GM21717 (cell line): ENCODE results near the gene MVB12A.
A peak's percentile ranks its signal among the peaks of the same experiment; 100 is the strongest.

ENCODE experiments used
- ATAC-seq: cut with Tn5 transposase; IDR thresholded peaks from one replicate; pipeline ENCODE4 v1.9.1; 2021; ENCODE audit warnings: mild to moderate bottlenecking, moderate library complexity; ENCODE audit not compliant: unreplicated experiment

The MVB12A gene

DNA sequence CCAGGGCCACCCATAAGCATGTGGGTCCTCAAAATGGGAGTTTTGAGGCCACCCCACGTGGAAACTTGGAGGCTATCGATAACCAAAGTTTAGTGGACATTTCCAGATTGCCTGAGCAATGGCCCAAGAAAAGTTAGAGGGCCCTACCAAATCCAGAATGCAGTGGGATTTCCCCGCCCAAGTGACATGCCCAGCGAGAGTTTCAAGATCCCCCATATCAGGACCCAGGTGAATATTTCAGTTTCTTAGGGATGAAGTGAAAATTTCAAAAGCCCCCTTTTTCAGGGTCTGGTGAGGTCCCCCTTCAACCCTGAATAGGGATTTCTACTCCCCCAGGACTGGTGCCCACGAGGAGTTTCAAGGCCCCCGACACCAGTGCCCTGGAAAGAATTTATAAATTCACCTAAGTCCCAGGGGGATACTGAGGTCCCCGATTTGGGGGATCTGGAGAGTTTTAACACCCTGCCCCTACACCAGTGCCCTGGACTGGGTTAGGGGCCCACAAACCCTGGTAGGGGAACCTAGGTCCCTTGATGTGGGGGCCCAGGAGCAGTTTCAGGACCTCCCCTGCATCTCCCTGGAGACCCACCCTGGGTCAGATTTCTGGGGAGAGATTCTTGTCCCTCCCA is 15.1 kb upstream of the MVB12A start:
- ATAC-seq = no peak

DNA sequence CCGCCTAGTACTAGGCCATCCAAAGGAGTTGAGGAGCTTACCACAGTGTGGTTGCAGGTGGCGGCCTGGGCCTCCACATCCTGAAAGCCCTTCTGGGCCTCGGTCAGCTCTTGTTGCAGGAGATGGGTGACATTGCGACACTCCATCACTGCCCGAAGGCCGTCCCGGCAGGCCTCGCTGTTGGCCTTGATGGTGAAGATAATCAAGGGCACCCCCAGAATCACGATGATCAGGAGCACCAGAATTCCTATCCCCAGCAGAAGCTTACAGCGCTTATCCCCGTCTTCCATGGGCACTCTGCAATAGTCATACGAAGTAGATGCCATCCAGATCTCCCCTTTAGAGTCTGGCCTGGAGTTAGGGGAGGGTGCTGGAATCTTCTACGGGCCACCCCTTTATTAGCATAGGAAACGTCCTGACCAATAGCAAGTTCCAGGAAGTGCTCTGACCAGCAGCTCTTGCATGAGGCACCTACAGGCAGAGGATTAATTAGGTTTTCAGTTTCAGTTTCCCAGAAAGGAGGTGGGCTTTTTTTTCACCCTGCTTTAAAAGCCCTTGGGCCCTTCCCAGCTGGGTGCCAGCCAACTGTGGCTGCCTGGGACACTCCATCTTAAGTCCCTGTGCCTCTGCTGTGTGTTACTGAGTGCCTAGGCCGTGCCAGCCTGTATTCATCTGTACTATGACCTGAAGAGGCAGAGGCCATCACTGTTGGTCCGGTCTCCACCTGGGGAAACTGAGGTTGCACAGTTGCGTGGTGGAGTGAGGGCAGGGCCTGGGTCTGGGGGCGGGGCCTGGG is 14.4 kb upstream of the MVB12A start, which contains the start of gene BST2:
BST2 (minus strand) TSS at position 381 of the 796 bp plus-strand sequence; CDS start at position 326, 55 bp downstream.
- ATAC-seq = peak; percentile 60

GRCh38 chr19:17406046-17406886 is 13.6 kb upstream of the MVB12A start:
- ATAC-seq = peak; percentile 7

- no peak for ATAC-seq
These were observed 13.0 kb upstream of the MVB12A start for GRCh38 chr19:17406887-17407196.

DNA sequence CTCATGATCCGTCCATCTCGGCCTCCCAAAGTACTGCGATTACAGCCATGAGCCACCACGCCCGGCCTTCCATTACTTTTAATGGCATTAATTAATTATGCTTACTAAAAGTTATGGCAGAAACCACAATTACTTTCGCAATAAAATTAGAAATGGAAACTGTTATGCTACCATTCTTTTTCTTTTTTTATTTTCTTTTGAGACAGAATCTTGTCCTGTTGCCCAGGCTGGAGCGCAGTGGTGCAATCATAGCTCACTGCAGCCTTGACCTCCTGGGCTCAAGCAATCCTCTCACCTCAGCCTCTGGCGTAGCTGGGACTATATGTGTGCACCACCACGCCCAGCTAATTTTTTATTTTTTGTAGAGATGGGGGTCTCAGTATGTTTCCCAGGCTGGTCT is 9.9 kb upstream of the MVB12A start:
- ATAC-seq = no peak

- ATAC-seq = no peak
These were observed 8.0 kb upstream of the MVB12A start for GRCh38 chr19:17411801-17412200.

- ATAC-seq = no peak
These were observed 5.8 kb upstream of the MVB12A start for GRCh38 chr19:17414097-17414496.

DNA sequence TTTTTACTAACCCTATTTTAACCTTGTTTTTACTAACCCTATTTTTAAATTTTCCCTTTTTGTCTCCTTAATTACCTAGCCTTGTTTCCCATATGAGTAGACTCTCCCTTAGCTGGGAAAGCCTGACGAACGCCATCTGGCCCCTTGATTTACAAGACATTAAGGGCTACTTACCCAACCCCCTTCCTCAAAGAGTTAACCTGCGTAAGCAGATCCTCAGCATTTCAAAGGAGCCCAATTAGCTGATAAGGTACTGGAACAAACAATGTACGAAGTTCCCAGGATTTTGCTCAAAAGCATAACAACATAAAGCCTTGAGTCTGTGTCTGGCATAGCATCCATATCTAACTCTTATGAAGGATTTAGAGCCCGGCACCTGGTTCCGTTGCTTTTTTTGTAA is 4.7 kb upstream of the MVB12A start:
- ATAC-seq = no peak

- no peak for ATAC-seq
These were observed 1.1 kb upstream of the MVB12A start for GRCh38 chr19:17418710-17419109.

DNA sequence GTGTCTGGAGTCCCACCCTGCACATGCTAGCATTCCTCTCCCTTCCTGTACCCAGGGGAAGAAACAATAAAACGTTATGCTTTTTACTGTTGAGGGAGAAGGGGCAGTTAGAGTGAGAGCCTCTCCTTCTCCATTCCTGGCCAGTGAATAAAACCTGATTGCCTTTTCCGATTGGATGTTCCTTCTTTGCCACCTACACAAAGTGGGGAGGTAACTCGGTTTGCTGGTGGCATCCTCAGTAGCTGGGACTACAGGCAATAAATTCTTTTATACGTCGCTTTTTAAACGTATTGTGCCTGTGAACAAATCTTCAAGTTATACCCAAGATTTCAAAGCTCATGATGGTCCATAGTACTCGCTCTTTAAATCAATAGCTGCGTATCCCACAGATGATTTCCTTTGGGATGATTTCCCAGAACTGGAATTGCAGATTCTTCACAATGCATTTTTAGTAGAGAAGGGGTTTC is 660 bp upstream of the MVB12A start:
- ATAC-seq = no peak

DNA sequence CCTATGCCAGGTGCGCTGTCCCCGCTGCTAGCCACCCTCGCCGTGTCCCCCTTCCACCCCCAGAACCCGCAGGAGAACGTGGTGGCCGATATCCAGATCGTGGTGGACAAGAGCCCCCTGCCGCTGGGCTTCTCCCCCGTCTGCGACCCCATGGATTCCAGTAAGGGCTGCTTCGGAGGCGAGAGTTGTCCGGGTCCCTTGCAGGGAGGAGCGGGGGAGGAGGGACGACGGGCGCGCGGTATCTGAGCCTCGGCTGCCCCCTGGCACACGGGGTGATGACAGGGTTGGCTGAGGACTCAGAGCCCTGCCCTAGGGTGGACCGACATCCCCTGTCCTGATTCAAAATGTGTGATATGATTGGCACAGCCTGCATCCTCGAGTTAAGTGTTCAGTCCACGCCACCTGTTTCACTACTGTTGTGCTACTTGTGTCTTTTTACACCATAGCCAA is 653 bp downstream of the MVB12A start:
- ATAC-seq = no peak

DNA sequence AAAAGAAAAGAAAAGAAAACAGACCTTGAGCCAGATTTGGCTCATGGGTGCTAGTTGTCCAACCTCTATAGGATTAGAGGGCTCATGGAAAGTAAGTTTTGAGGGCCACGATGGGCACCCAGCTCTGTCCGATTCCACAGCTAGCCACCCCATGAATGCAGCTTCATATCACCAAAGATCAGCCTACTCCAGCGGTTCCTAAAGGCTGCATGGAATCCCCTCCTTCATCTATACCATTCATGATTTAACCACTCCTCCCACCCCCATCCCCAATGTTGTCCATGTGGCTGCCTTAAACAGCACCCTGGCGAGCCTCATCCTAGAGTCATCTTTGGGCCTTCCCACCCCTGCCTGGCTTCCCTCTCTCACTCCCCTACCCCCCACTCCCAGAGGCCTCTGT is 2.1 kb downstream of the MVB12A start:
- no peak for ATAC-seq

DNA sequence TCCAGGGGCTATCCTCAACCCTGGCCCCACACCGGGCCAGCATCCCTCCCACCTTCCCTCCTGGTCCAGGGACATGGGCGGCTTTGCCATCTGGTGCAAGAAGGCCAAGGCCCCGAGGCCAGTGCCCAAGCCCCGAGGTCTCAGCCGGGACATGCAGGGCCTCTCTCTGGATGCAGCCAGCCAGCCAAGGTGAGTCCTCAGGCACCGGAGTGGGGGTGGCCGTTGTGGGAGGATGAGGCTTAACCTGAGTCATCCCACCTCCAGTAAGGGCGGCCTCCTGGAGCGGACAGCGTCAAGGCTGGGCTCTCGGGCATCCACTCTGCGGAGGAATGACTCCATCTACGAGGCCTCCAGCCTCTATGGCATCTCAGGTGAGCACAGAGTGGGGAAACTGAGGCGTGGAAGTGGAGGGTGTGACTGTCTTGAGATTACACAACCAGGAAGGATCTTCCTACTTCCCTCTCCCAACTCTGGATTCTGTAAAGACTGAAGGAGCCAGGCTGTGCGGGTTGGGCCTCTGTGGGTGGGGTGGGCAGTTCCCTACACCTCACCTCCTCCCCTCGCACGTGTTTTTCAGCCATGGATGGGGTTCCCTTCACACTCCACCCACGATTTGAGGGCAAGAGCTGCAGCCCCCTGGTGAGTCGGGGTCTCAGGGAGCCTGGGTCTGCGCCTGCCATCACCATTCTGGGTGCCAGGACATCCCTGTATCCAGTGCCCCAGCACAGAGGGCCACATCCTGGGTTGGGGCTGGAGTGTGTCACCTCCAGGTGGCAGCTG is 3.8 kb downstream of the MVB12A start:
- ATAC-seq = no peak

DNA sequence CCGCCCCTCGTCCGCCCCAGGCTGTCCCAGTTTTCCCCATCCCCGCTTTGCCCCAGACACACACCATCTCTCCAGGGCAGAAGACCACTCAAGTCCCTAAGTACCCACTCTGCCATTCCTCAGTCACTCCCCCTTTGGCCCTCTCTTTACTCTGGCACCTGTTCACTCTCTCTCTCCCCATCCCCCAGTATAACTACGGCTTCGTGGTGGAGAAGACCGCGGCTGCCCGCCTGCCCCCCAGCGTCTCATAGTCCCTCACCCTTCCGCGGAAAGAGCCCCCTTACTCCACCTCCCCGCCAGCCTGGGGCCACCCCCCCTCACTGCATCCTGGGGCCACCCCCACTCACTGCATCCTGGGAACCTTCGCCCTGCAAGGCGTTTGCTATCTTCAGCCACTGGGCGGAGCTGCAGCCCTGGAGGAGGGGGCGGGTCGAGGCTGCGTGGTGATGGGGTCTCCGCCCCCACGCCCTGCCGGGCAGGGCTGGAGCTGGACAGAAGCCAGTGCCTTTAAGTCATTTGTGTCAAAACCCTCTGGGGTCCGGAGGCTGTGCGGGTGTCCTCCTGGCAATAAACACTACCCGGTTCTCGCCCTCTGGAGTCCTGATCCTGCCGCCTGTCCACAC is 5.0 kb downstream of the MVB12A start:
- no peak for ATAC-seq

GRCh38 chr19:17429641-17430113 is 9.8 kb downstream of the MVB12A start:
- ATAC-seq = no peak

DNA sequence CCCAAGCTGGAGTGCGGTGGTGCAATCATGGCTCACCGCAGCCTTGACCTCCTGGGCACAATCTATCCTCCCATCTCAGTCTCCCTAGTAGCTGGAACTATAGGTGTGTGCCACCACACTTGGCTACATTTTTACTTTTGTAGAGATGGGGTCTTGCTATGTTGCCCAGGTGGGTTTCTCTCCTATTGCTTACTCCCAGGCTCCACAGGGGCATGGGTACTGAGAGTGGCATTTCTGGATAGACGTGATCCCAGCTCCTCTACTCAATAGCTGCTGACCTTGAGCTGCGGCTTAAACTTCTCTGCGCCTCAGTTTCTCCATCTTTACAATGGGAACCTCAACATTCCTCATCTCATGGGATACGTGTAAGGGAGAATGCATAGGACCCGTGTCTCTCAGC is 11.6 kb downstream of the MVB12A start:
- ATAC-seq = no peak

DNA sequence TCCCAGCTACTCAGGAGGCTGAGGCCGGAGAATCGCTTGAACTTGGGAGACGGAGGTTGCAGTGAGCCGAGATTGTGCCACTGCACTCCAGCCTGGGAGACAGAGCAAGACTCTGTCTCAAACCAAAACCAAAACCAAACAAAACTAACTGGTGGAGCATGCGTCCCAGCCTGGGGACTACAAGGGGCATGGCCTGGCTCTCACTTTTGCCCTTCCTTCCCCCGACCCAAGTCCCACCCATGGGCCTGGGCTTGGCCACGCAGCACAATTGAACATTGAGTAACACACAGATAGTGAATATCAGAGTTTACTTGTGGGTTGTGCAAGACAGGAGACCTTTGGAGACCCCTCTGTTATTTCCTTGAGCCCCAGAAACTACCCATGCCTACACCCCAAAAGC is 15.4 kb downstream of the MVB12A start:
- ATAC-seq = no peak

- ATAC-seq = no peak
These were observed 16.4 kb downstream of the MVB12A start for GRCh38 chr19:17436094-17436873.

DNA sequence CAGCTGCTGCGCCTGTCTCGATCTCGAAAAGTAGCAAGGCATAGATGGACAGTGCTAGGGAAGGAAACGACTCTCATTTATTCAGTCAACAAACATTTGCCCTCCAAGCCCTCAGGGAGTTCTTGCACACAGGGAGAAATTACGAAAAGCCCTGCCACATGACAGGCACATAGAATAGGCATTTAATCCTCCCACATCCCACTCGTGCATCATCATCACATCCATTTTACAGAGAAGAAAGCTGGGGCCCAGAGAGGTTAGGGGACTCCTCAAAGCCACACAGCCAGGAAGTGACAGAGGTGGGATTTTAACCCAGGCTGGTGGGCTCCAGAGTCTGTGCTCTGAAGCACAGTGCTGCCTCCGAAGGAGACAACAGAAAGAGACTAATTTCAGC is 17.0 kb downstream of the MVB12A start:
- no peak for ATAC-seq
